Epithelial cell of prostate (primary cell): ENCODE results near the gene MAMDC4.
"Not testable (repeated sequence)": the region's sequence is repeated elsewhere in the genome, so short reads cannot be mapped to it uniquely, and the experiment has no call there.

ENCODE experiments used
- DNase-seq: peaks from one replicate; pipeline ENCODE4 v3.0.0-alpha.2; 2011; ENCODE audit warnings: low read depth, low spot score
- H3K27ac ChIP-seq: fragments of 450-650 bp; 2 replicates; pipeline ENCODE4 v1.5.1; 2017; ENCODE audit warnings: mild to moderate bottlenecking

The MAMDC4 gene

DNA sequence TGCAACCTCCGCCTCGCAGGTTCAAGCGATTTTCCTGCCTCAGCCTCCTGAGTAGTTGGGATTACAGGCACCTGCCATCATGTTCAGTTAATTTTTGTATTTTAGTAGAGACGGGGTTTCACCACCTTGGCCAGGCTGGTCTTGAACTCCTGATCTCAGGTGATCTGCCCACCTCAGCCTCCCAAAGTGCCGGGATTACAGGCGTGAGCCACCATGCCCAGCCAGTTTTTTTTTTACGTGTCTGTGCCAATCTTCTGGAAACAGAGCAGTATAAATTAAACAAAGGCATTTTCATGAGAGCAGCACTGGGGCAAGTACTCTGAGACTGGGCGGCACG, 30.8 kb downstream of the MAMDC4 start:
- peak overlapping the region; percentile 20 for H3K27ac ChIP-seq
- DNase-seq, result not testable (repeated sequence)

DNA sequence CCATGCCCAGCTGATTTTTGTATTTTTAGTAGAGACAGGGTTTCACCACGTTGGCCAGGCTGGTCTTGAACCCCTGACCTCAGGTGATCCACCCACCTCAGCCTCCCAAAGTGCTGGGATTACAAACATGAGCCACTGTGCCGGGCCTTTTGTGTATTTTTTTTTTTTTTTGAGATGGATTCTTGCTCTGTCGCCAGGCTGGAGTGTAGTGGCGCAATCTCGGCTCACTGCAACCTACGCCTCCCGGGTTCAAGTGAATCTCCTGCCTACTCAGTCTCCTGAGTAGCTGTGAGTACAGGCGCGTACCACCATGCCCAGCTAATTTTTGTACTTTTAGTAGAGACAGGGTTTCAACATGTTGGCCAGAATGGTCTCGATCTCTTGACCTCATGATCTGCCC, 31.5 kb downstream of the MAMDC4 start:
- not testable (repeated sequence) for DNase-seq, H3K27ac ChIP-seq

DNA sequence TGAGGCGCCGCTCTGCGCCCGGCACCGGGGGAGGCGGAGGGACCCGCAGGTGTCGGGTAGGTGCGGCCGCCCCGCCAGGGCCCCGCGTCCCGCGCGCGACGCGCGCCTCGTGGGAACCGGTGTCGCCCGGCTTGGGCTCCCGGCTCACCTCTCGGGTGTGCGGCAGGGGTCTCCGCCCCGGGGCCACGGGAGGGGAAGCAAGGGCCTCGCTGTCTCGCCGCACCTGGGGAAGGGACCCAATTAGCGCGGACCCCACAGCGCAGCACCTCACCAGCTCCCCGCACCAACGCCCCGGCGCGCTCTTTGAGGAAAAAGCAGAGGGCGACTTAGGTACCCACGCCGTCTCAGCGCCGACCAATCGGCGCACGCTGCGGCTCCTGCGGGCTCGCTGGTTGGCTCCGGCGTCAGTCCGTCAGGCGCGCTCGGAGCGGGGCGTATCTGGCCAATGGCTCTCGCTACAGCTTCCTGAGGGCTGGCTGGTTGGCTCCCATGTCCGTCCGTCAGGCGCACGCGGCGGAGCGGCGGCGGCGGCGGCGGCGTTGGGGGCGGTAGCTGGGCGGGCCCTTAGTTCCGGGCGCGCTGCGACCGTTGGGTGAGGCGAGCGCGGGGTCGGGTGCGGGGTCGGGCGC, 33.9 kb downstream of the MAMDC4 start, which contains the start of gene TRAF2:
TSS of gene TRAF2 (plus strand) at position 567 of the 629 bp plus-strand sequence. CDS start 12,225 bp downstream, outside the sequence.
- H3K27ac ChIP-seq, result peak within 1 kb of the TSS; percentile 46
- peak; percentile 98 for DNase-seq

DNA sequence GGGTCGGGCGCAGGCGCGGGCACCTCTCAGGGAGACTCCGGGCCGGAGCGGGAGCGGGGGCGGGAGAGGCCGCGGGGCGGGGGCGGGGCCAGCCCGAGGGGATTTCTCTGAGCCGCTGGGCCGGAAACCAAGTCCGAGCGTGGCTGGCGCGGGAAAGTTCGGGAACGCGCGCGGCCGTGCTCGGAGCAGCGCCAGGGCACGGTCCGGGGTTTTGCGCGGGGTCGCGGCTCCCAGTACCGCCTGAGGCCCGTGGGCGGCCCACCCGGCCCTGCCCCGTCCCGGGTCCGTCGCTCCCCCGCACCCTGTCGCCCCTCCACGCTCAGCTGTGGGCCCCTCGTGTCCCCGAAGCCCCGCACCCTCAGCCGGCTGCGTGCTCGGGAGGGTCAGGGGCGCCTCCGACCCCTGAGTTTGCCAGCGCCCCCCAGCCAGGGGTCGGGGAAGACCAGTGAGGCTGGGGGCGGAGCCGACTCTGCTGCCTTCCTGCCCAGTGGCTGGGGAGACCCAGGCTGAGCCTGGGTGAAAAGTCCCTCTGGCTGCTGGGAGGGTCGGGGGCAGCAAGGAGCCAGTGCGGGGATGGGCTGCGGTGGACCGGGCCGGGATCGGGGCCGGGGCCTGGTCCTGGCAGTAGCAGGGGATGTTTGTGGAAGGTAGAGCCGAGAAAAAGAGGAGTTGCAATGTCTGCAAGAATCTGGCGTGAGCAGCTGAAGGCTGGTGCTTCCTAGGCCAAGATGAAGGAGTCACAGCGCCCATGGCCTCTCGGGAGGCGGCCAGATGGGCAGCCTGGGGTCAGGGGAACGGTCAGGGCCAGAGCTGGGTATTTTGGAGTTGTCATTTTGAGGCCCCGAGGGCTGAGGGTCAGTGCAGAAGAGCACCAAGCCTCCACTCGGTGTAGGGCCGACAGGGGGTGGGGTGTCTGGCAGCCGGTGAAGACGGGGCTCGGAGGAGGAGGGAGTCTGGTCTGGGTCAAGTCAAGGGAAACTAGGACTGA, 34.8 kb downstream of the MAMDC4 start:
- no peak for DNase-seq
- peak overlapping the region; percentile 46 for H3K27ac ChIP-seq

DNA sequence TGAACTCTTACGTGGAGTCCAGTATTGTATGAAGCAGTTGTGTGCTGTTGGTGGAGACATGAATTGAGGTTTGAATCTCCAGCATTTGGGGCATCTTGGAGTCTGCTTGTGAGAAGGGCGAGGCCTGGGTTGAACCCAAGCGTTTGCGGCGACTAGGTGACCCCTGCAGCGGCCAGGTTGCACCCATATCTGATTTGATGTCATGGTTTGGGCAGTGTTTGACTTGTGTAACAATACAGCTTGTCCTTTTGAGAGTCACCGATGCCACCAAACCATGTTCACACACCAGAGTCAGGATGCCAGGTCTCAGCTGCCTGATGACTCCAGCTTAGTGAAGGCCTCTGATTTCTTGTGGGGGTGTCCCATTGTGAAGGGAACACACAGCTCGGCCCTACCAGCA, 36.3 kb downstream of the MAMDC4 start:
- DNase-seq, result no peak
- H3K27ac ChIP-seq, result no peak overlapping the region

DNA sequence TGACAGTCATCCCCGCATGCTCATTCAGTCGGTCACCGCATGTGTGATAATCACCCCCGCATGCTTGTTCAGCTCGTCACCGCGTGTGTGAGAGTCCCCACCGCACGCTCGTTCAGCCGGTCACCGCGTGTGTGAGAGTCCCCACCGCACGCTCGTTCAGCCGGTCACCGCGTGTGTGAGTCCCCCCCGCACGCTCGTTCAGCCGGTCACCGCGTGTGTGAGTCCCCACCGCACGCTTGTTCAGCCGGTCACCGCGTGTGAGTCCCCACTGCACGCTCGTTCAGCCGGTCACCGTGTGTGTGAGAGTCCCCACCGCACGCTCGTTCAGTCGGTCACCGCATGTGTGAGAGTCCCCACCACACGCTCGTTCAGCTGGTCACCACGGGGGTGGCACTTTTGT, 37.7 kb downstream of the MAMDC4 start:
- H3K27ac ChIP-seq, result no peak overlapping the region
- DNase-seq, result no peak

DNA sequence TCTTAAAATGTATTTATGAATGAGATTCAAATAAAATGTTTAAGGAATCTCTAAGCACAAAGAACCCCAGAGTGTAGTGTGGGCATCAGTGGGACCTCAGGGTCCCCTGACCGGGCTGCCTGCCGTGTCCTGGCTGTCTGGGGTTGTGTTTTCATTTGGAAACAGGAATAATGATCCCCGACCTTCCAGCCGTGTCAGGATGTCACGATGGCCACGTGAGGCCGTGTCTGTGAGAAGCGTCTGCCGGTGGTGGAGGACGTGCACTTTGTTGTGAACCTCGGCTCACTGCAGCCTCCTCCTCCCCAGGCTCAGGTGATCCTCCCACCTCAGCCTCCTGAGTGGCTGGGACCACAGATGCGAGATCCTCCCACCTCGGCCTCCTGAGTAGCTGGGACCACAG, 38.5 kb downstream of the MAMDC4 start:
- H3K27ac ChIP-seq, result no peak overlapping the region
- no peak for DNase-seq

DNA sequence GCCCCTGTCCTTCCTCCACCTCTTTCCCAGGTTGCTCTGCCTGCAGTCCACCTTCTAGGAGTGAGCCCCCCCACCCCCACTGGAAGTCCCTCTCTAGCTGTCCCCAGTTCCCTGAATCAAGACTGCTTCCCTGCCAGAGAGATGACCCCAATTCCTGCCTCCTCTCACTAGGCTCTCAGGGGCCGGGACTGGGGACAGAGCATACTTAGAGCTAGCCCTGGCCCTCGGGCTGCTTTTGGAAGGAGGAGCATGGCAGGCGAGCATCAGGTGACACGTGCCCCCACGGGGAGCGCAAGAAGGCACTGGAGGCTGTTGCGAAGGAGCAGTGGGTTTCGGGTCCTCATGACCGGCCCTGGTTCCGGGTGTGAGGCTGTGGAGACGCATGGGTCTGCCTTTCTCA, 43.9 kb downstream of the MAMDC4 start:
- no peak for DNase-seq
- H3K27ac ChIP-seq, result no peak overlapping the region

DNA sequence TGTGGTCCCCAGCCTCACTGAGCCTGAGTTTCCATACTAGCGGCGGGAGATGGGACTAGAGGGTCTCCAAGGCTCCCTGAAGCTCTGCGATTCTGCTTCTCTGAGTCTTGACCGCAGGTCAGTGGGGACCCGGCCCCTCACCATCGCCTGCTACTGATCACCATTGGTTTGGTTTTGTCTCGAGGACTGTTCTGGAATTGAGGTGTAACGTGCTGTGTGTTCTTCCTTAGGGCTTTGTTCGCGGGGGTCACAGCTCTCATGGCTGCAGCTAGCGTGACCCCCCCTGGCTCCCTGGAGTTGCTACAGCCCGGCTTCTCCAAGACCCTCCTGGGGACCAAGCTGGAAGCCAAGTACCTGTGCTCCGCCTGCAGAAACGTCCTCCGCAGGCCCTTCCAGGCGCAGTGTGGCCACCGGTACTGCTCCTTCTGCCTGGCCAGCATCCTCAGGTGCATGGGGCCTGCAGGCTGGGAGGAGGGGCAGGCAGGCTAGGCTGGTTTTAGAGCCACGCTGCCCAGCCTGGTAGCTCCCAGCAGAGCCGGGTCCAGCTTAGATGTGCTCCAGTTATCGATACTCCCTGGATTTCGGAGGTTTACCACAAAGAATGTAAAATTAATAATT, 46.4 kb downstream of the MAMDC4 start:
- H3K27ac ChIP-seq, result no peak overlapping the region
- no peak for DNase-seq

DNA sequence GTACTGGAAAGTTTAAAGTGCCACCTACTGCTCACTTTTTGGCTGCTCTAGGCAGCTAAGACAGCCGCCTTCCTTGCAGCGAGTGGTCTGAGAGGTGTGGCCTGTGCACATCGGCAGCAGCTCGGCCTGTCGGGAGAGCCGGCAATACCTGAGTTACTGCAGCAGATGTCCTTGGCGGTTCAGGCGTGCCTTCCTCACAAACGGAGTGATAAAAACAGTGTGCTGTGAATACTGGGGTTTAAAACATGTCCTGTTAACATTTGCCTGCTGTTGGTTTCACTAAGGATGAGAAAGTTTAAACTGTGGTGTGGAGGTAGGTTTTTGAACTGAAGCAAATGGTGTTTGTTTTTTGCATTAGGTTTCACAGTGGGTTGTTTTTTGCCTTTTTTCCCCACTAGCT, 47.0 kb downstream of the MAMDC4 start:
- DNase-seq, result no peak
- peak overlapping the region; percentile 99 for H3K27ac ChIP-seq

DNA sequence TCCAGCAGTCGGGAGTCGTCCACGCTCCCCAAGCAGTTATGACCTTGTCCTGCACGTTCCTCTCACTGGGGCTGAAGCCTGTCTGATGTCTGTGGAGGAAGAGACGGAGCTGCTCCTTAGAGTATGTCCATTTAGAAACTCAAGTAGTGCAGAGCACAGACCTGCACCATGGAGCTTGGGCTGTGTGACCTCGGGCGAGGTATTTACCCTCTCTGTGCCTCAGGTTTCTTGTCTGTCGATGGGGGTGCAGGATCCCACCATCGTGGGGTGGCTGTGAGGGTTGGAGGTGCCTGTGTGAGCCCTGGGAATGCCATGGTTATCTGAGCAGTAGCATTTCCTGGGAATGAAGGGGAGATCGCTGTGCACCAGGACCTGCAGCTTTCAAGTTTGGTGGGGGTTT, 48.4 kb downstream of the MAMDC4 start:
- H3K27ac ChIP-seq, result peak overlapping the region; percentile 99
- no peak for DNase-seq

DNA sequence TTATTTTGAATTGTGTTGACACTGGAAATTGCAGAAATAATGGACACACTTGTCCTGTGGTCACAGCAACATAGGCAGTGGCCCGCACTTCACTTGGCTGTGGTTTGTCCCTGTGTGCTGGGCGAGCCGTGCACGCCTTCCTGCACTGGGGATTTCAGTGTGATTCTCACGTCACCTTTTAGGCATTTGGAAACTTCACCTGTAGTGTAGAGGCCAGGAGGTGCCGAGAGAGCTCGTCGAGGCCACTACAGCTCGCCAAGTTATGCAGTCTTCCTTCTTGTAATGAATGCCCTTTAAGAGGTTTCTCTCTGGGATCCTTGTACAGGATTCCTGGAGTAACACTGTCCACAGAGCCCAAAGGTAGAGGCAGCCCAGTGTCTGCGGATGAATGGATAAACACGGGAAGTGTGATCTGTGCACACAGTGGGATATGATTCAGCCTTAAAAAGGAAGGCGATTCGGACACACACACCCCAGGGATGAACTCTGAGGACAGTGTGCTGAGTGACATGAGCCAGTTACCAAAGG, 48.9 kb downstream of the MAMDC4 start:
- peak overlapping the region; percentile 99 for H3K27ac ChIP-seq
- DNase-seq, result no peak

DNA sequence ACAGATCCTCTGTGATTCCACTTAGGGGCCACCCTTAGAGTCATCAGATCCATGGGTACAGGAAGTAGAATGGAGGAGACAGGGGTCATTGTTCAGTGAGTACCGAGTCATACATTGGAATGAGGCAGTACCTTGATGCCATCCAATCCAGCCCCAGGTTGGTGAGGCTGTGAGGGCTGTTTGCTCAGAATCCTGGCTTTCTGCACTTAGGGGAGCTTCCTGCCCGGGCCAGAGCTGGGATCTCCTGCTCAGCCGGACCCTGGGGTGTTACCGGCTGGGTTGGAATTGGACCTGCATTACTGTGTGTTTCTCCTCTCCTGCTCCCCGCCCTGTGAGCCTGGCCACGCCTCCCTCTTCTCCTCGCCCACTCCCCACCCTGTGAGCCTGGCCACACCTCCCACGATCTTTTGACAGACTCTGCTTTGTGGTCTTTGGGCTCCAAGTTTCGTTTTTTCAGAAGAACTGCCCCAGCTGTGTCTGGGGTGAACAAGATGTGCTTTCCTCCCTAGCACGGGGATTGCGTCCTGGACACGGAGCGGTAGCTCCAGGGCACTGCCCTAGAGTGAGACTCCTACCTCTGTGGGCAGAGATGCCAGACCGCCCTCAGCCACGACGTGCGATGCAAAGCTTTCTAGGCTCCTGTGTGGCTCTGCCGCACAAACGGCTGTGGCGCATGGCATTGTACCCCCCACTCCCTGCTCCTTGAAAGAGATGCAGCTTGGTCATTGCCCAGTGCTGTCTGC, 49.5 kb downstream of the MAMDC4 start:
- H3K27ac ChIP-seq, result peak overlapping the region; percentile 99
- DNase-seq, result peak; percentile 78

DNA sequence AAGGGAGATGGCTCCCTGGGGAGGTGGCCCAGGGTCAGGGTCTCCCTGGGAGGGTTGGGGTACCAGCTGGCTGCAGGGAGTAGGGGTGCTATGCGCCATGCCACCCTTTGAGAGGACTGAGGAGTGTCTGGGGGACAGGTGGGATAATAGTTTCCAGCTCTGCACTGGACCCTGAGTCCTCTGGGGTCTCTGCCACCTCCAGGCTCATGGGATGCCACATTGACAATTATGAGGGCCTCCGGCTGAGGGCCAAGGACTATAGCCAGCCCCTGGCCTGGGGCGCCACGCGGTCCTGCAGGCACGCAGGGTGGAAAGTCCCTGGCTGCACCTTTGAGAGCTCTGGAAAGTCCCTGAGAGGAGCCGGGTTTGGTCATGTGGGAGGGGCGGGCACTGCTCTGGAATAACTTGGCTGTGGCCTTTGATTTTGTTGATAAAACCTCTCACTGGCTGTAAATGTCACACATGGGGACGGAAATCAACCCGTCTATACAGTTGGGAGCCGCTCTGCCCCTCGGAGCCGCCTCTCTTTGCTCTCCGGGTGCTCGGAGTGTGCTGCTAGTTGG, 50.2 kb downstream of the MAMDC4 start:
- DNase-seq, result peak; percentile 69
- H3K27ac ChIP-seq, result peak overlapping the region; percentile 99

DNA sequence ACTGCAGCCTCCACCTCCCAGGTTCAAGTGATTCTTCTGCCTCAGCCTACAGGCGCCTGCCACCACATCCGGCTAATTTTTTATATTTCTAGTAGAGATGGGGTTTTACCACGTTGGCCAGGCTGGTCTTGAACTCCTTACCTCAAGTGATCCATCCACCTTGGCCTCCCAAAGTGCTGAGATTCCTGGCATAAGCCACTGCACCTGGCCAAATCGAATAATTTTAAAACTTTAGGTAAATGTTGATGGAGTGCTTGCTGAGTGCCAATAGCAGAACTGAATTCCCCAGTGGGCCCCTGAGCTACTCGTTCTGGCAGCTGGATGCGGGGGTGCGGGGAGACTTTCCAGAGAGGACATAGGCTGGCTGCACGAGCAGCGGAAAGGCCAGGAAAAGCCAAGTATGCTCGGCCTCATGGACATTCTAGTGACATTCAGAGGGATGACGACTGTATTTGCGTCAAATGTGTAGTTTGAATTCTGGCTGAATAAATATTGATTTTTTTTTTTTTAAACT, 51.0 kb downstream of the MAMDC4 start:
- no peak for DNase-seq
- H3K27ac ChIP-seq, result peak overlapping the region; percentile 99

DNA sequence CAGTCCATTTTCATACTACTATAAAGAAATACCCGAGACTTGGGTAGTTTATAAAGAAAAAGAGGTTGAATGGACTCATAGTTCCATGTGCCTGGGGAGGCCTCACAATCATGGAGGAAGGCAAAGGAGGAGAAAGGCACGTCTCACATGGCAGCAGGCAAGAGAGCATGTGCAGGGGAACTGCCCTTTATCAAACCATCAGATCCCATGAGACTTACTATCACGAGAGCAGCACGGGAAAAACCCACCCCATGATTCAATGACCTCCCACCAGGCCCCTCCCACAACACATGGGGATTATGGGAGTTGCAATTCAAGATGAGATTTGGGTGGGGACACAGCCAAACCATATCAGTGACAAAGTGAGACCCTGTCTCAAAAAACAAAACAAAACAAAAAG, 54.1 kb downstream of the MAMDC4 start:
- no peak for DNase-seq
- no peak overlapping the region for H3K27ac ChIP-seq

DNA sequence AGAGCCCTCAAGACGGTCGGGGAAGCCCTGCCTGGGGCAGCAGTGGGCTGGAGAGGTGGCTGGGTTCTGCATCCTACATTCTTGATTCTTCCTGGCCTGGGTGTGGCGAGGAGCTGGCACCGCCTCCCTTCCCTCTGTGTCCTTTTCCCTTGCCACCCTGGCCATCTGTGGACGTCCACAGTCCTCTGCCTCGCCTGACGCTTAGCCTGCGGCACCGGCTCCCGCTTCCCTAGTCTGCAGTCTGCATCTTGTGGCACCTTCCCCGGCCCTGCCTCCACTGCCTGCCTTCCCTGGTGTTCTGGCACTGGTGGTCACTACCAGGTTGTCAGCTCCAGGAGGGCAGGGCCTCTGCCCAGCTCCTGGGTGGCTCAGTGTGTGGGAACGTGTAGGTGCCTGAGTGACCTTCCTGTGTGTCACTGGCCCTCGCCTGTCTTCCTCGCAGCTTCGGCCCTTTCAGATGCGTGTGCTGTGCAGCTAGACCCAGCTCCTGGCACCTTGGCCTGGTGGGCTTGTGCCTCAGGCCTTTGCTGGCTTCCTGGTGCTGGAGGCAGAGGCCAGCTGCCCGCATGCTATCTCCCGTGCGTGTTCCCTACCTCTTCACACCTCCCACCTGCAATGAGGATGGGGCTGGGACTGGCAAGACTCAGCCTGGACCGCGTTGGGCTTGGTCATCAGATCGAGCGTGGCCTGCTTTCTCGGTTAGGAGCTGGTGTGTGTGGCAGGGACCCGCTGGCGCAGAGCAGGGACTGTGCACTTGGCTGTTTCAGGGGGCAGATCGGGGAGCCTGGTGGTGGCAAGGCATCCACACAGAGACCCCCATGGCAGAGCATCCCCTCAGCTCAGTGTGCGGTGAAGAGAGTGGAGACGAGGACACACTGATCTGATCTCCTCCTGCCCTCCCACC, 55.1 kb downstream of the MAMDC4 start:
- no peak overlapping the region for H3K27ac ChIP-seq
- DNase-seq, result no peak
